Ascending aorta (tissue), 2 donors: Measurements from ENCODE around the gene HYAL1. TPM values are rescaled to one million over a fixed set of nuclear protein-coding genes. Genes with fewer than 3 reads are reported as not detected.

Experiments
- DNase-seq, 2 donors: peaks; one replicate each; pipeline ENCODE4 v3.0.0-alpha.2; 2019; ENCODE audit warnings: low spot score in 2 of 2
- H3K27ac ChIP-seq, 2 donors: fragments of 200-600 bp; sonication (generic); one replicate each; pipeline ENCODE4 v1.5.1; 2016 to 2017; ENCODE audit warnings: mild to moderate bottlenecking in 1 of 2
- H3K27me3 ChIP-seq: fragments of 200-600 bp; sonication (generic); one replicate; pipeline ENCODE4 v1.5.1; 2017
- H3K36me3 ChIP-seq, 2 donors: fragments of 200-600 bp; sonication (generic); one replicate each; pipeline ENCODE4 v1.5.1; 2016
- H3K4me1 ChIP-seq, 2 donors: fragments of 200-600 bp; sonication (generic); one replicate each; pipeline ENCODE4 v1.5.1; 2016 to 2017; ENCODE audit warnings: mild to moderate bottlenecking in 1 of 2
- H3K4me3 ChIP-seq, 2 donors: fragments of 200-600 bp; sonication (generic); one replicate each; pipeline ENCODE4 v1.5.1; 2016 to 2017; ENCODE audit warnings: mild to moderate bottlenecking in 1 of 2
- H3K9me3 ChIP-seq, 2 donors: fragments of 200-600 bp; sonication (generic); one replicate each; pipeline ENCODE4 v1.5.1; 2016
- intact Hi-C: fragments of 100-400 bp; cut with DNase I; formaldehyde crosslinking; loops from one replicate; pipeline ENCODE4 v1.15.1; 2023
- total RNA-seq: library from RNA; depleted of rRNA; stranded (reverse); fragments of >200 nt; gene quantifications from one replicate; pipeline ENCODE4 v1.1.0, GENCODE V29; 2016
- TF ChIP-seq, protein P1 (sequence below), 3 experiments: fragments of 200-600 bp in 2 of 3; fragments of 450-650 bp in 1 of 3; sonication (generic) in 2 of 3; IDR thresholded peaks; one replicate each; pipeline ENCODE4 v1.5.1; 2016 to 2019; ENCODE audit warnings: antibody characterized with exemption in 3 of 3, mild to moderate bottlenecking in 1 of 3, moderate library complexity in 1 of 3

HYAL1 gene
- total RNA-seq, 1 donor from 2014 or later: 49.5 TPM

DNA sequence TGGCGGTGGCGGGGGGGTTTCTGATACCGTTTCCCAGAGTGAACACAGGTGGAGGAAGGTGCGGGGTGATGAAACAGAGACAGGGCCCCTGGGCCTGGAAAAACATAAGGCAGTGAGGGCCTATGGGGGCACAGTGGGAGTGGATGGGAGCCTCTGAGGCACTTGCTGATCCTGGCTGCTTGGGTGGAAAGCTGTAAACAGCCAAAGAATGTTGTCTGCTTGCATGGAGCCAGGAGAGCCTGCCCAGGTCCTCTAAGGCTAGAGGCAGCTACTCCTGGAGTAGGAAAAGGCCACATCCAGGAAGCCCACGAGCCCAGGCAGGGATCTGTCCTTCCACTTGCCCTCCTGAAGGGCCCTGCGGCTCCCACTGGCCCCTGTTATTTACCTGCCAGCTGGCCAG, 37.4 kb downstream of the HYAL1 start:
- peak overlapping the region; percentile 97 to 99 for H3K27ac ChIP-seq
- intact Hi-C loops: no loop called here
- no peak for DNase-seq
- peaks cover 28 to 65% of the 10 kb centered on the region in 2 donors for H3K4me1 ChIP-seq
- H3K27me3 ChIP-seq: no peaks in the 10 kb centered on the region
- H3K9me3 ChIP-seq: no peaks in the 10 kb centered on the region
- TF ChIP-seq, protein P1, sequence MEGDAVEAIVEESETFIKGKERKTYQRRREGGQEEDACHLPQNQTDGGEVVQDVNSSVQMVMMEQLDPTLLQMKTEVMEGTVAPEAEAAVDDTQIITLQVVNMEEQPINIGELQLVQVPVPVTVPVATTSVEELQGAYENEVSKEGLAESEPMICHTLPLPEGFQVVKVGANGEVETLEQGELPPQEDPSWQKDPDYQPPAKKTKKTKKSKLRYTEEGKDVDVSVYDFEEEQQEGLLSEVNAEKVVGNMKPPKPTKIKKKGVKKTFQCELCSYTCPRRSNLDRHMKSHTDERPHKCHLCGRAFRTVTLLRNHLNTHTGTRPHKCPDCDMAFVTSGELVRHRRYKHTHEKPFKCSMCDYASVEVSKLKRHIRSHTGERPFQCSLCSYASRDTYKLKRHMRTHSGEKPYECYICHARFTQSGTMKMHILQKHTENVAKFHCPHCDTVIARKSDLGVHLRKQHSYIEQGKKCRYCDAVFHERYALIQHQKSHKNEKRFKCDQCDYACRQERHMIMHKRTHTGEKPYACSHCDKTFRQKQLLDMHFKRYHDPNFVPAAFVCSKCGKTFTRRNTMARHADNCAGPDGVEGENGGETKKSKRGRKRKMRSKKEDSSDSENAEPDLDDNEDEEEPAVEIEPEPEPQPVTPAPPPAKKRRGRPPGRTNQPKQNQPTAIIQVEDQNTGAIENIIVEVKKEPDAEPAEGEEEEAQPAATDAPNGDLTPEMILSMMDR (IDR thresholded peaks at IDR 0.05): no peak
- H3K4me3 ChIP-seq: peak overlapping the region in 1 of 2 donors; percentile 70
- no peaks in the 10 kb centered on the region for H3K36me3 ChIP-seq

DNA sequence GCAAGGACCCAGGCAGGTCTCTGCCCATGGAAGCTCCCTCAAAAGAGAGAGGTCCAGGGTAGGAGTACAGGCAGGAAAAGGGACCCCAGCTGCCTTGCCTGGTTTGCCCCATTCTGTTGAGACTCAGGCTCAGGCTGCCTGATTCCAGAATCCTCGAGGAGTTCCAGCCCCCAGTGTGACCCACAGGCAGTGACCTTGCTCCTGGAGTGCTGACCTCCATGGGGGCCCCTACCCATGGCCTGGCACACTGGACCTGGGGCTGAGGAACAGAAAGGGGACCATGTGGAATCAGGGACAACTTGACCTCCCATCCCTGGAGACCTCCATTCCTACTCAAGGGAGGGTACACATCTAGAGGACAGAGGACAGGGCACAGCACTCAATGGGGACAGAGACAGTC, 37.8 kb downstream of the HYAL1 start:
- Histone ChIP-seq H3K9me3 (no peaks in the 10 kb centered on the region), H3K4me1 (peaks cover 33 to 68% of the 10 kb centered on the region in 2 donors), H3K27ac (peak overlapping the region; percentile 97 to 99), H3K4me3 (peak overlapping the region in 1 of 2 donors; percentile 70), H3K27me3 (no peaks in the 10 kb centered on the region), H3K36me3 (no peaks in the 10 kb centered on the region)
- DNase-seq: no peak
- TF ChIP-seq, protein P1 (IDR thresholded peaks at IDR 0.05): no peak
- intact Hi-C loops: loop anchor here (2.0 kb wide), 2 partner anchors 27 to 33 kb away; partner anchors contain the start of genes HYAL3 and NAA80

DNA sequence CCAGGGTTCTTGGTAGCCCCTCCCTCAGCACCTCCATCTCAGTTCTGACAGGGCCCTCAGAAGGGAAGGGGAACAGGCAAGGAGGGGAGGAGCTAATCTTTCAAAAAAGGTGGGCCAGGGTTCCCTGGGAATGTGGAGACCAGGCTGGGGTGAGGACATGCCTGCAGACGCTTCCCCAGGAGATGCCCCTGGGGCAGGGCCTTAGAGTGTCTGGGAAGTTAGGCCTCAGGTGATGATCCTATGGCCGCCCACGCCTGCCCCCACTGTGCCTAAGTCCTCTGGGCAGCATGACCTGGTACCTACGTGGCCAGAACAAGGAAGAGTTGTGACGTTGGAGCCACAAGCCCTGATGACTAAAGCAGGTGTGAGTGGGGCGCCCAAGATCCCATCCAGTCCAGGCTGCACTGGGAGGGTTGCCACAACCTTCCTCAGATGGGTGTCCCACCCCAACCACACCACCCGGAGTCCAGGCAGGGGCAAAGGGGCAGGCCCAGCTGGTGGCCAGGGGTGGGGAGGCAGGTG, 38.3 kb downstream of the HYAL1 start:
- Histone ChIP-seq H3K27ac (peak overlapping the region; percentile 97 to 99), H3K4me1 (peaks cover 33 to 66% of the 10 kb centered on the region in 2 donors), H3K4me3 (no peak overlapping the region), H3K27me3 (no peaks in the 10 kb centered on the region), H3K9me3 (no peaks in the 10 kb centered on the region), H3K36me3 (no peaks in the 10 kb centered on the region)
- TF ChIP-seq, protein P1 (IDR thresholded peaks at IDR 0.05): no peak
- DNase-seq: no peak
- intact Hi-C loops: loop anchor here (2.0 kb wide), 2 partner anchors 26 to 34 kb away; partner anchors contain the start of genes HYAL3 and NAA80

DNA sequence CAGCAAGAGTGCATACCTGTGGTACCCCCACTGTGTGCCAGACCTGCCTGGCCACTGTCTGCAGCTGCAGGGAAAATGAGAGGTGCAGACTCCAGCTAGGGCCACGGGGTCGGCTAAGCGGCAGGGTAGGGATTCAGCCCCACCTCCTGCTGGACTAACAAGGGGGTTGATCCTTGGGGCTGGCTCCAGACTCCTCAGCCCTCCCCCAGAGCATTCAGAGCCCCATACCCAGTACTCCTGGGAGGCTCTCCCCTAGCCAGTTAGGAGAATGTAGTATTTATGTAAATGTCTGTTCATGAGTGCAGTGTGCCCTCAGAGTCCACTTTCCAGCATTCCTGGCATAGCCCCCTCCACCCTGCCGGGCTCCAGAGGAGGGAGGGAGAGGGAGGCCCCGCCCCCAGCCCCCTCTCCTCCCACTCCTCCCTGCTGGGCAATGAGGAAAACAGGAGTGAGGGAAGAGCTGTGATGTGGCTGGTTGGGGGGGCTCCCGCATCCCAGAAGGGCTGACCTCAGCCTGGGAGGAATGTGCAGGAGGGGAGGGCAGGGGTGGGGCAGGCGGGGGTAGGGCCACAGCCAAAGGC, 38.9 kb downstream of the HYAL1 start:
- H3K27me3 ChIP-seq: no peaks in the 10 kb centered on the region
- TF ChIP-seq, protein P1 (IDR thresholded peaks at IDR 0.05): no peak
- no peaks in the 10 kb centered on the region for H3K9me3 ChIP-seq
- no peaks in the 10 kb centered on the region for H3K36me3 ChIP-seq
- H3K4me3 ChIP-seq: peak overlapping the region in 1 of 2 donors; percentile 3
- H3K27ac ChIP-seq: peak overlapping the region; percentile 97 to 99
- DNase-seq: peak; percentile 69 to 95
- intact Hi-C loops: loop anchor here (2.0 kb wide), 2 partner anchors 26 to 34 kb away; partner anchors contain the start of genes HYAL3 and NAA80
- peaks cover 35 to 64% of the 10 kb centered on the region in 2 donors for H3K4me1 ChIP-seq

DNA sequence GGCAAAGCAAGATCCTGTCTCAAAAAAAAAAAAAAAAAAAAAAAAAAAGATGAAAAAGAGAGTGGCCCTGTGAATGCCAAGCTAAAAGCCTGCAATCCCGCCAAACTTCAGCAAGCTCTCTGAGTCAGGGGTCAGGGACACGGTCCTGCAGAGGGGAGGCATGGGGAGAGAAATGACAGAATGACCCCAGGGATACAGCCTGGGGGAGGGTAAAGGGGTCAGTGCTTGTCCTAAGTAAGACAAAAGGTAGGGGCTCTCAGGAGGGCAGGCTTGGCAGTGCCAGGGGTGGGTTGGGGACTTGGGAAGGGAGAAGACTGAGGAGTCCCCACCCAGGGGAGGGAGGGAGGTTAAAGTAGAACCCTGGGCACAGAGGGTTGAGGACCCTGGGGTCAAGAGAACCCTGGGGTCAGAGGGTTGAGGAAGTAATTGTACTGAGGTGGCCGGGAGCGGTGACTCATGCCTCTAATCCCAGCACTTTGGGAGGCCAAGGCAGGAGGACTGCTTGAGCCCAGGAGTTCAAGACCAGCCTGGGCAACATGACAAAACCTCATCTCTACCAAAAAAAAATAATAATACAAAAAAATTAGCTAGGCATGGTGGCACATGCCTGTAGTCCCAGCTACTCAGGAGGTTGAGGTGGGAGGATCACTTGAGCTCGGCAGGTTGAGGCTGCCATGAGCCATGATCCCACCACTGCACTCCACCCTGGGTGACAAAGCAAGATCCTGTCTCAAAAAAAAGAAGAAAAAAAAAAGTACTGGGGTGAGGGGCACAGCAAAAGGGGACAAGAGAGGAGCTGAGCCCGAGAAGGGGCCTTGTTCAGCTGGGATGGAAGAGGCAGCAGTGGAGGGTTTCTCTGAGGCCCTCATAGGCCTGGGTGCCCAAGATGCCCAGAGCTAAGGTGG, 39.6 kb downstream of the HYAL1 start:
- H3K27ac ChIP-seq: peak overlapping the region; percentile 97 to 99
- TF ChIP-seq, protein P1 (IDR thresholded peaks at IDR 0.05): no peak
- peak overlapping the region in 1 of 2 donors; percentile 3 for H3K4me3 ChIP-seq
- peaks cover 33 to 60% of the 10 kb centered on the region in 2 donors for H3K4me1 ChIP-seq
- no peaks in the 10 kb centered on the region for H3K27me3 ChIP-seq
- H3K9me3 ChIP-seq: no peaks in the 10 kb centered on the region
- intact Hi-C loops: loop anchor here (2.0 kb wide), 2 partner anchors 25 to 35 kb away; partner anchors contain the start of genes HYAL3 and NAA80
- H3K36me3 ChIP-seq: peaks cover under 1 to 2% of the 10 kb centered on the region in 2 donors
- DNase-seq: no peak
